ENCODE measurements around the gene LY6G6F.

Gene LY6G6F

DNA sequence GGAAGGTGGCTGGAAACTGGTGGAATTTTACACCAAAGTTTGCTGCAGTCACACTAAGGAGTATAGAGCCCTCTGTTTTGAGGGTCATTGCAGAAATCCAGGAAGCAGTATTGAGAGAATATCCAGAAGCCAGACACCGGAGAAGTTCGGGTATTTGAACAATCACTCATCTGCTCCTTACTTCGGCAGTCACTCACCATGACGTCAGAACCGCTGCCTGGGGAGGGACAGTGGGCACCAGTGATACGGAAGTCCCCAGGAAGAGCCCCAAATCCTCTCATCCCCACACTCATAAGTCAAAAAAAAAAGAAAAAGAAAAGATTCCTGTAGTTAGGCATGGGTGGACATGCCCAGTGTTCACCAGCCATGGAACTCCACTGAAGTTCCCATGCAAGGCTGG is 29.8 kb upstream of the LY6G6F start:
- no peak for DNase-seq

DNA sequence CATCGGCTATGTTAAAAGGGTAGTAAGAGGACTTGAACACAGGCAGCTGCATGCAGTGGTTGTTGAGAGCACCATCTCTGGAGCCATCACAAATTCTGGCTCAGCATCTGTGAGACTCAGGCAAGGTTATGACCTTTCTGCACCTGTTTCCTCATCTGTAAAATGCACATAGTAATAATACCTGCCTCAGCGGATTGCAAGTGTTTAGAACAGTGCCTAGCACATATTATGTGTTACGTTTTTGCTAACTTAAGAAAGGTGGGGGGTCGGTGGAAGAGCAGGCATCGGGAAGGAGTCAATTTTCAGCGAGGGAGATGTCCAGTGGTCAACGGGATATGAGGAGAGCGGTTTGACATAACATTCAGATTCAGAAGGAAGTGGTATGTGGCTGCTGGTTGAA is 28.7 kb upstream of the LY6G6F start:
- DNase-seq: no peak

DNA sequence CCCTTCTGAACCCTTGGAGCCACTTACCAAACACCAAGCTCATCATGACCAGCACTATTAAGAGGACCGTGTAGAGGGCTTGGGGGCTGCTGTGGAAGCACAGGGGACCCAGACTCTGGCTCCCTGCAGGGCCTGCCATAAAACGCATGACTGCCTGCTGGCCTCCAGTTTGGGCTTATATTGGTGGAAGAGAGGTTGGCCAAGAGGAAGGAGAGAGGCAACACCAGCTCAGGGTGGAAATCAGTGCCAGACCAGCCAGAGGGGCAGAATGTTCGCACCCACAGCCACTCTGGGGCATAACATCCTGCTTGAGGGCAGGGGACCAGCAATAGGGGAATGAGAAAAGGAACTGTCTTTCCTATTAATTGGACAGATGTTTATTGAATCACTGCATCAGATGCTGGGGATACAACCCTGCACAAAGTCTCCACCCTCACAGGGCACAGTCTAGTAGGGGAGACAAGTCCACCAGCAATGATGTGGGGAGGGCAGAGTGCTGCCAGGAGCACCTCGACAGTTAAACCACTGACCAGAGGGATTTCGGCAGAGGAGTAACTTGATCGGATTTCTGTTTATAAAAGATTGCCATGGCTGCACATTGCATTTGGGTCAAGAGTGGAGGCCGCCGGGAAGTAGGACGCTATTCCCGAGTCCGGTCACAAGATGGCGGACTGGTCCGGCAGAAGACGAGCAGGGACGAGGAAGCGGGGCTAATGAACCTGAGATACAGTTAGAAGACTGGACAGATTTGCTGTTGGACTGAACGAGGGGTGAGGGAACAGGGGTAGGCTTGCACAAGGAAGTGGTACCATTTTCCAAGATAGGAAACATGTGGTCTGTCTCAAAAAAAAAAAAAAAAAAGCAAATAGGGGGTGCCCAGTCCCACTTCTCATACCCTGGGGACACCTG is 26.2 kb upstream of the LY6G6F start, which contains the start of gene LY6G5C:
TSS of gene LY6G5C (minus strand) at position 842 of the 909 bp plus-strand sequence. CDS start at position 148, 694 bp downstream.
- peak; percentile 82 for DNase-seq

DNA sequence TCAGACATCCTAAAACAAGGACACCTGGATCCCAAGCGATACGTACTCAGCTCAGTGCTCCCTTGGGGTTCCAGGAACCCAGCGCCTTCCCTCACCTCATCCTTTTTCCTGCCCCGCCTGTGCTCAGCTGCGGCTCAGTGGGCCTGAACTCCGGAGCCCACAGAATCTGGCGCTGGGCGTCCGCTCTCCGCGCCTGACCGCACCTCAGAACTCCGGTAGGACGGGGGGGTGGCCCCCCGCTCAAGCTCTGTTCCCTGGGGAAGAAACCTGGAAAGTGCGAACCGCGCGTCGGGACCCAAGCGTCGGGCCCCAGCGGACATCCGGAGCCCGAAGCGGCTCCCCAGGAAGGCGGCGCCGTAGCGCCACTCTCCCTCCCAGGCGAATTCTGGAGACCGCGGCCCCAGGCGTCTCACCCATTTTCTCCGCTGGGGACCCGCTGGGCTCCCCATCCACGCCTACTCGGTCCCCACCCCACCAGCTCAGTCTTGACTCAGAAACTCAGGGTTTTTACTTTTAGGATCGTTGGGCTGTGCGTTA is 25.5 kb upstream of the LY6G6F start:
- DNase-seq: peak; percentile 43

DNA sequence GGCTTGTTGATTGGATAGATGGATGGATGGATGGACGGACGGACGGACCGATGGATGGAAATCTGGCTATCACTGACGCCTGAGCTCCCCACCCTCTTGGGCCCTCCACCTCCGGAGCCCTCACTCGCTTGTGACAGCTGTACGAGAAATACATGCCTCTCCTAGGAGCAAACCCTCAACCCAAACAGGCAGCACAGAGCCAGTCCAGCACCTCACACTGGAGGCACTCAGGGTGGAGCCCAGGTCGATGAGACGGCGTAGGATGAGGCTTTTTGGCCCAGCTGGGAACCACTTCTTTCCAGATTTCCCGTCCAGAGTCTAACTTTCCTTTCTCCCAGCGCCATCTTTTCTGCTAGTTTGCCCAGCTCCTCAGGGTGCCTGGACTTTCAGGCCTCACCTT is 23.1 kb upstream of the LY6G6F start:
- DNase-seq: no peak

DNA sequence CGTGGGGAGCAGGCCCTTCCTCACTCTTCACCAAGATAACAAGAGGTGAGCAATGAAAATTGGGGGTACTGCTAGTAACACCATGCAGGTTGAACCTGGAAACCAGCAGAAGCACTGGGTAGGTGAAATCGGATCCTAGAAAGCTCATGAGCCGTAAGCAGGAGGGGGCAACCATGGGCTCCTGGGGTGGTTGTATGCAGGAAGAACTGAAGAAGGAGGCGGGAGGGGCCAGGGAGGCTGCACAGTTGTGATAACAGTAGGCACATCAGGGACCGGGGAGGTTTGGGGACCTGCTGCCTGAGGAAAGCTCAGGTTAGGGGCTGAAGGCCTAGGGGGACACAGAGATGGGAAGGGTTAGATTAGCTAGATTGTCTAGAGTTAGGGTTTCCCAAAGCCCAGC is 20.2 kb upstream of the LY6G6F start:
- DNase-seq: no peak

DNA sequence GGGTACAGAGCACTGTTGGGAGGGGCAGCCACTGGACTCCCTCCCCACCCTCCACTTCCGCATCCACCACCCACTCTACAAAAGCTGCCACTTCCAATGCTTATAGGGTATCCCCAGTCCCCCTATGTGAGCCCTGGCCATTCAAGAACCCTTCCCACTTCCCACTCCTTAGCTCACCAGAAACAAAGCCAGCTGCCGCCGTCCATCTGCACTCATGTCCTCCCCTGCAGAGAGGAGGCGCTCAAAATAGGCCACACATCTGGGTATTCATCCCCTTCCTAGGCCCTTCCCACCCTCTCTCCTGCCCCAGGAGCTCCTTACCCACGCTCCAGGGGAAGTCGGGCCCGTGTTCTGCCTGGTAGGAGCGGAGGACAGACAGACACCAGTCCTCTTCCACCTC is 19.3 kb upstream of the LY6G6F start:
- DNase-seq: no peak

DNA sequence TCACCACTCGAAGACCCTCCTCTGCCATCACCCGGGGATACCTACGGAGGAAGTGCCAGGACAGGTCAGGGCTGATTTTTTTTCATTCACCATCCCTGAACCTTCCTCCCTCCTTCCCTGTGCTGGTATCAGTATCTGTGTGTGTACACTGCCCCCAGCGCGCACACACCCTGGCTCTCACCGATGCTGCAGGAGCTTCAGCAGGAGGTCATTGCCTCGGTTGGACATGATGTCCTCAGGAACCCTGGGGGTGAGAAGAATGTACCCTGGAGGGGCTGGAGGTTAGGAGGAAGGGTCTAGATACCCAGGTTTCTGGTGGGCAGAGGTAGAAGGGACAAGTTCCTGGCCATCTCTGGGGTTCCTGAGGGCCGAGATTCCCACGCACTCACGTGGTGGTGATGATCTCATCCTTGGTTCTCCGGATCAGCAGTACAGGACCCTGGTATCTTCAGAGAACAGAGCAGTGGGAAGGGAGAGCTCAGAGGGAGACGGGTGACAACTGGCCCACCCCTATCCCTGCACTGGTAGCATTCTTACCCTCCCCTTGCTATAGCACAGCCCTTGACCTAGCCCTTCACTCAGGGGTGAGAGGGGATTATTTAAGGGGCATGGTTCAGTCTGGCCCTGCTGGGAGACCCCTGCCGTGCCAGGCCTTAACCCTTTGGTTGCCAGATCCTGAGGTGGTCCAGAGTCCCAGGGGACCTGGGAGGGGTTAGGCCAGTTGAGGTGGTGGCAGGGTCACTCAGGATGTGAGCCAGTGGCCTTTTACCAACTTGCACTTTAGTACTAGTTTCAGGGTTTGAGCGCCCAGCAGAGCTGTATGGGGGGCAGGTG is 18.6 kb upstream of the LY6G6F start:
- DNase-seq: no peak

DNA sequence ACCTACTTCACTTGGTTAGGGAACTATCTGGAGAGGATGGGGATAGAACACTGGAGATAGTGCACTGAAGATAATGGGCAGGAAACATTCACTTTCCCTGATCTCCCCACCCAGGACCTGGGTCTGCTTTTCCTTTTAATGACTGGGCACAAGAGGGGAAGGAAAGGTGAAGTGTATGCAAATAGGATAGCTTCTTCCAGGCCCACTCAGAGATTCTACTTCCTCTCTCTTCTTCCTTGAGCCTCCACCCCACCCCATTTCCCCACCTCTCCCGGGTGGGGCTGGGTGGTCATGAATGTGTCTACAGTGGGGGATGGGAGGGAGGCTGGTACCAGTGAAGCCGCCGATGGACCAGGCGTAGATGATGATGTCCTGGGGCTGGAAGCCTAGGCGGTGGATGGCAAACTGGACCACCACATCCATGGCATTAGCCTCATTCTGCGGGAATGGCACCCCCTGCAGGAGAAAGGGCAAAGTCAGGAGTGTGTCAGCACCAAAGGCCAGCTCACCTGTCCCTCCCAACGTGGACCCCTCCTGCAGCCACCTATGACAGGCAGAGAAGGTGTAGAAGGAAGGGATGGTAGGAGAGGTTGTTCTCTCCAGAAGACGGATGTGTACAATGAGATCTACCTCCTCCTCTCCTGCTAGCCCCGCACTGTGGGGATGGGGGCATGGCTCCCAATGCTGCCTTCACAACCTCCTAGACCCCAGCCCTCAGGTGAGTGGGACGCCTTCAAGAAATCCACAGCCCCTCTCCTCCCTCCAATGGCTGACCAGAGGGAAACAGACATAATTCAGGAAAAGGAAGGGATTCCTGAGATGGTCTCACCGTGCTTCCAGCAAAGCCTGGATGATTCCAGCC is 17.2 kb upstream of the LY6G6F start:
- DNase-seq: no peak

DNA sequence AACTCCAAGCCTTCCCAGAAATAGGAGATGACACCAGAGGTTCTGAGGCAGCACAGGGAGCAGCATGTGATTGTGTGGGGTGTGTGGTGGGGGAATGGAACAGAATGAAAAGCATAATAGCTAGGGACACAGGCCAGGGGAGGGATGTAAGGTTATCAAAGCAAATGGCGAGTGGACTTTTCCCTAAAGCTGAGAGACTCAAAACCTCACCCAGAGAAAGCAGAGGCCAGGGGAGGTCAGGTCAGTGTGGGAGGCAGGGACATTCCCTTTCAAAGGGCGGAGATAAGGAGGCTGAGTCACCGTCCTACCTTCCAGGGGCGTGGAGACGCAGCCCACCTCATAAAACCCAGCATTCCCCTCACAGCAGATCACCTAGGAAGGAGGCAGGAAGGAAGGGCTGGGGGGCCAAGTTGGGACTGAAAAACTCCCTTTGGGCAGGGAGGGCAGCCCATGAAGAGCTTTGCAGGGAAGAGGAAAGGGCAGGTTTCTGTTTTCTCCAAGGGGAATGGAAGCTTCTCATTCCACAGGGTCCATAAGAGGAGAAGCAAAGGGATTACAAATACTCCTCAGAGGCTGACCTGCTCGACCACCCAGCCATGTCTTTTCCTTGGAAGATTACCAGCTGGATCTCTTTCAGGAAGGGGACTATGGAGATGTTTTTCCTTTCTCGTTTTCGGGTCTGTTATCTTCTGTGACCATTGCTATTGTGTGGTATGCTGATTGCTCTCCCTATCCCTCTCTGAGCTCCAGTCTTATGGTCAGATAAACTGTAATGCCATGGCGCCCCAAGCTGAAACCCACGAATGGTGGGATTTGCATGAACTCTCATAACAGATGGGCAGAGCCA is 16.2 kb upstream of the LY6G6F start:
- no peak for DNase-seq

DNA sequence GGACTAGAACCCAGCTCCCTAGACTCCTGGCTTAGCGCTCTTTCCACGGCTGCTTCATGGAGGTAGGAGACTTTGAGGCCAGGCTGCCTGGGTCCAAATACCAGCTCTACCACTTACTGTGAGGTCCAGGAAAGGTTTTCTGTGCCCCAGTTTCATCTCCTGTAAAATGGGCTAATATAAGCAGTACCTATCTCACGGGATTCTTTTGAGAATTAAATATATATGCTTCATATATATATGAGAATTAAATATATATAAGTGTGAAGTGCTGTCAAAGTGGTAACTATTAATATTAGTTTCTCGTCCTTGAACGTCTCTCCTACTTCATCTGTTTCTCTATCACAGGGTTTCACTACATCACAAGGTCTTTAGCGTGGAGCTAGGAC is 15.6 kb upstream of the LY6G6F start:
- DNase-seq: no peak

DNA sequence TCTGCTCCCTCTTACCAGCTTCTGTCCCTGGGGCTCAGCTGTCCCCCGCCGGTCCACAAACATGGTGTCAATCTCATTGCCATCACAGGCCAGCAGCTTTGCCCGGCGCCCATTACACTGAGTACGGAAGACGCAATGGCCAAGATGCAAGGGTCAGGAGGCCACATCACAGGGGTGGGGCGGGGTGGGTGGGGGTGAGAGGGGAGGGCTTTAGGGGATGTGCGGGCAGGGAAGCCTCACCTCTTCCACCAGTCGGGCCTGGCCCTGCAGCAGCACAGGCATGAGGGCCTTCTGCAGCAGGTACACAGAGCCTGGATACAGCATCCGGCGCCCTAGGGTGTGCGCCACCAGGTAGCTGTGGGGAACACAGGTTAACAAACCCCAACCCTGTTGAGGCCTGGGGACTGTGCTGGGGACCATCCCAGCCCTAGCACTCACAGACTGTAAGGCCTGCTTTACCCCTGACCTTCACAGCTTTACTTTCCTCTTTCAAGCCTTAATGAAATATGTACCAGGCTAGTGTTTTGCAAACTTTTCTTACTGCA is 15.0 kb upstream of the LY6G6F start:
- DNase-seq: no peak

DNA sequence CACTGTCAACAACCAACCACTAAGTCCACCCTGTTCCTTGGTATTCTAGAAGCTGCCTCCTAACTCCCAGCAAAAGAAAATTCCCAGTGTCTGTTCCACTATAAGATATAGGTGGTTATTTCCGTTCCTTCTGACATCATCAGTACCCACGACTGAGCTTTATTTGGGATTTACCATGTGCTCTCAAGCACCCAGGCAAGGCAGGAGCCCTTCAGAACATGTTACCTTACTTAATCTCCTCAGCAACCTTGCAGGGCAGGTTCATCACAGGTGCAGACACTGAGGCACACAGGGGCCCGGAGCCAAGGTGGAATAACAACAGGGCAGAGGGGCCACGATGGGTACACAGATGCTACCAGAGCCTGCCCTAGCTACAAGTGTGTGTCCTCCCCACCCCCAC is 14.3 kb upstream of the LY6G6F start:
- no peak for DNase-seq

DNA sequence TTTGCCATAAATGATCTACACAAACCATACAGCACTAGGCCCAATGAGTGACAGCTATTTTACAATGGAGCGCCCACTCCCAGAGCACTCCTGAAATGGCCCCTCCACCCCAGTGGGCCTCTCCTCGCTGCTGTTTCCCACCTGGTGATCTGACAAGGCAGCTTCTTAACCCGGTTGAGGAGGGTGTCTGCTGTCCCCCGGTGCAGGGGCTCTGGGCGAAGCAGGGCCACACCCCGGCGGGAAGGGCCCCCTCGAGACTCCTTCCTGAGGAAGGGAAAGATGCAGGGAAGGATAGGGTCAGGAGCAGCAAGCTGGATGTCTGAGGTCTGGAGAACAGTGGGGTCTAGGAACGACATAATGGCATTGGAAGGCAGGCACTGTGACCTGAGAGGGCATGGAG is 13.8 kb upstream of the LY6G6F start:
- no peak for DNase-seq

DNA sequence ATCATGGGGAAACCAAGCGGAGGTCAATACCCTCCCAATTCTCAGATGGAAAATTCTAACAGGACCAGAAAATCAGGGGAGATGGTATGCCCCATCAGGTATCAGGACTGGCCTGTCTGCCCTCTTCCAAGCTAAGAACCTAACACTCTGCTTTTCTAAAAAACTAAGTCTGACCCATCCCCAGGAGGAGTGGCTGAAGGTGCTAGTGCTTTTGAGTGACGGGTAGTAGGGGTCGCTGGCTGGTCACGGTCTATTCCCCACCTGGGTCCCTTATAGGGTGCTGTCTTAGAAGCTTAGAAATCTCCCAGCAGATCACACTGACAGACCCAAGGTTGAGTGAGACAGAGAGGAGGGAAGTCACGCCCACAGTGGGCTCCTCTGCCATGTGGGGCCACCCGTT is 13.1 kb upstream of the LY6G6F start:
- DNase-seq: no peak

DNA sequence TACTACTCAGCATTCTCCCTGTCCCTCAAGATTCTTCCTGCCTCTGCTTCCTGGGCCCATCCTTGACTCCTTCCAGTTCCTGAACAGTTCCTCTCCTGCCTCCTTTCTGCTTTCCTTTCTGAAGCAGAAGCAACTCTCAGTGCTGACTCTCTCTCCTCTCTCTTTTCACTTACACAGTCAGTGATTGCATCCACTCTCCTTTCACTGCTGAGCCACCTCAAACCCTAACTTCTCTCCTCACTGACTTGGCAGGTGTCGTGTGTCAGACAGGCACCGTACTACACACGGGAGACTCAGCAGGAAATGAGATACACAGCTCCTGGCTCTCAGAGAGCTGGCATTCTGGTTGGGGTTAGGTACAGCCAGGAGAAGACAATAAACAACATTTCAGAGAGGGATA is 9.1 kb upstream of the LY6G6F start:
- DNase-seq: peak; percentile 69

DNA sequence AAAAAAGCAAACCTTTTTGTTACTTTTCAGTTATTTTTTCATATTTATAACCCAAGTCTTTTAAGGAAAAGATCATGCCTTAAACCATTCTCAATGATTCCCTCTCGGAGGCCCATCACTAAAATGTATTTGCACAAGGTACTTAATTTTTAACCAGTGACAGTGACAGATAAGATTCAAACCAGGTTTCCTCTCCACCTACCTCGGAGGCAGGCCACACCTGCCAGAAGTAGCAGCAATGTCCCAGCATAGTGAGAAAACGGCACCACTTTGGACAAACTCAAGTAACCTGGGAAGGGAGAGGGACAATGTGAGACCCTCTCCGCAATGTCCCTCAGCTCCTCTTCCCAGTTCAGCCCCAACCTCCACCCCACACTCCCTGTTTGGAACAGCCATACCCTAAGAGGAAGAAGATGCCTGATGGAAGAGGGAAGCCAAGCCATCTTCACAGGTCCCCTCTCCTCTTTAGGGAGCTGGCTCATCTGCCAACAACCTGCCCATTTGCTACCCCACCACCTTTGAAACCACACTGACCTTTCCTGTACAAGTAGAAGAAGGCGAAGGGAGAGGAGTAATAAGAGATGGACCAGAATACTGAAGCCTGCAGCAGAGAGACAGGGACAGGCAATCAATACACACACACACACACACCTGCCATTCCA is 5.8 kb upstream of the LY6G6F start:
- DNase-seq: no peak

DNA sequence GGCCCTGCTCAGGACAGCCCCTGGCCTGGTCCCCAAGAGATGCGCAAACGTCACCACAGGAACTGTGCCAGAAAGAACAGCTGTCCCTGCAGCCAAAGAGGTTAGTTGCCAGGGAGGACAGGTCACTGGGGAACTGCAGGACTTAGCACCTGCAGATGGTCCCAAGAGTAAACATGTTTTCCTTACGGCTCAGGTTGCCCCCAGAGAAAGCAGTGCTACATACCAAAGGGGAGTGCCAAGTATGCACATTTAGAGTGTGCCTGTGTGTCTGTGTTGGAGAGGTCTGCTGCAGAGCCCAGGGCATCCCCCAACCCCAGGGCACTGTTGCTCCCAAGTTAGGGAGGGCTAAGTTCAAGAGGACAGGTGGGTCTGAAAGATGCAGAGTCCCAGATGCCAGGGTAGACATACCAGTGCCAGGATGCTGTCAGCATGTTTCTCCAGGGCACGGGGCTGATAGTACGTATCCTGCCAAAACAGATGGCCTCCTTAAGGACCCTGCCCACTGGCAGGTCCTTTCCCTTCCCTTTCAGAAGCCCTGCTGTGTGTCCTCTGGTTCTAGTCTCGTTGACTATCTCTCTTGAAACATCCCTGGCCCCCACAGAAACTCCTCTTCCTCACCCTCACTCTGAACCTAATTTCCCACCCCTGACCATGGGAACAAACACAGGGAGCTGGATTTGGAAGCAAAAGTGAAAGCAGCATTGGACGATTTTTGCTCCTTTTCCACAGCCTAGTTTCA is 4.8 kb upstream of the LY6G6F start:
- peak; percentile 79 for DNase-seq

DNA sequence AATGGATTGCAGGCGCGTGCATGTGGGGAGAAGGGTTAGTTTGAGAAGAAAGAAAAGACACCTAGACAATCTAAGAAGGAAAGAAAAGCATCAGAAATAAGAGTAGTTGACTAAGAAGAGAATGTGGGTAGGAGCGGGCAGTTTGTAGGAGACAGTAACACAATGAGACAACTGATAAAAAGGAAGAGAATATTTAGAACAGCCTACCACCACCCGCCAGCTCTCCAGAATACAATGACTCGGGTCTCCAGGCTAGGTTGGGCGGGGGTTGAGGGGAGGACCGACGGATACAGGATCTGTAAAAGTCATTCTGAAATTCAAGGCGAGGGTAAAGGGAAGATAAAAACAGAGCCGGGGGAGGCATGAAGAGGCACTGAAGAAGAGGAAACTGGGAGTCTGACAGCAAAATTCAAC is 4.3 kb upstream of the LY6G6F start:
- no peak for DNase-seq

Data from NCI-H2171 treated with DMSO at 0.1 percent for 48 hours (cell line).